WTC11 (cell line): ENCODE results near the gene PHC2. TPM values are rescaled to one million over a fixed set of nuclear protein-coding genes. Genes with fewer than 3 reads are reported as not detected.

Experiments
- ATAC-seq: fragments of 200-7000 bp; cut with Tn5 transposase; 2 replicates; pipeline ENCODE4 v1.10.0; 2021; ENCODE audit warnings: mild to moderate bottlenecking, moderate library complexity
- CTCF ChIA-PET: fragments of 300-600 bp; sonication (Branson Sonifier 250); formaldehyde crosslinking; loops from one replicate; lab custom pipeline; 2021; ENCODE audit warnings: antibody characterized with exemption; lab: Charles Lee
- POLR2A ChIA-PET: fragments of 350-600 bp; sonication (Branson Sonifier 250); formaldehyde crosslinking; loops from one replicate; lab custom pipeline; 2021; ENCODE audit warnings: antibody characterized with exemption; lab: Charles Lee
- DNase-seq: peaks from one replicate; pipeline ENCODE4 v3.0.0; 2021; ENCODE audit warnings: low spot score
- H3K27ac Mint-ChIP-seq: 2 replicates; pipeline ENCODE4 v1.8.0; 2021; ENCODE audit warnings: mixed read lengths
- H3K27me3 Mint-ChIP-seq: 2 replicates; pipeline ENCODE4 v1.8.0; 2021; ENCODE audit warnings: low read depth, mild to moderate bottlenecking, moderate library complexity, mixed read lengths
- H3K36me3 Mint-ChIP-seq: 2 replicates; pipeline ENCODE4 v1.8.0; 2021; ENCODE audit warnings: mixed read lengths
- H3K4me1 Mint-ChIP-seq: 2 replicates; pipeline ENCODE4 v1.8.0; 2022; ENCODE audit warnings: mixed read lengths
- H3K4me3 Mint-ChIP-seq: 2 replicates; pipeline ENCODE4 v1.8.0; 2021; ENCODE audit warnings: mild to moderate bottlenecking, moderate library complexity, mixed read lengths
- H3K9me3 Mint-ChIP-seq: 2 replicates; pipeline ENCODE4 v1.8.0; 2021; ENCODE audit warnings: mixed read lengths
- AR ChIP-seq: fragments of 250-450 bp; sonication (Bioruptor Pico); IDR thresholded peaks from 2 replicates; pipeline ENCODE4 v1.9.0; 2021; ENCODE audit warnings: mild to moderate bottlenecking
- ARID4B ChIP-seq: sonication (generic); formaldehyde crosslinking; IDR thresholded peaks from 2 replicates; pipeline ENCODE4 v1.8.0; 2023; ENCODE audit warnings: missing genetic modification reagents, mild to moderate bottlenecking, borderline replicate concordance
- E2F4 ChIP-seq: sonication (generic); formaldehyde crosslinking; IDR thresholded peaks from 2 replicates; pipeline ENCODE4 v1.8.1; 2022; ENCODE audit warnings: low read depth, mild to moderate bottlenecking, moderate library complexity, missing genetic modification reagents, borderline replicate concordance
- FOXJ3 ChIP-seq: sonication (generic); formaldehyde crosslinking; IDR thresholded peaks from 2 replicates; pipeline ENCODE4 v1.9.0; 2021; ENCODE audit warnings: missing genetic modification reagents, mild to moderate bottlenecking, borderline replicate concordance
- FOXK1 ChIP-seq: sonication (generic); formaldehyde crosslinking; IDR thresholded peaks from 2 replicates; pipeline ENCODE4 v1.8.0; 2022; ENCODE audit warnings: mild to moderate bottlenecking, moderate library complexity, missing genetic modification reagents
- FOXP1 ChIP-seq: sonication (generic); formaldehyde crosslinking; IDR thresholded peaks from 2 replicates; pipeline ENCODE4 v1.8.0; 2022; ENCODE audit warnings: missing genetic modification reagents, mild to moderate bottlenecking, moderate library complexity, borderline replicate concordance
- IRF2 ChIP-seq: sonication (generic); formaldehyde crosslinking; IDR thresholded peaks from 2 replicates; pipeline ENCODE4 v1.8.0; 2022; ENCODE audit warnings: low read depth, missing genetic modification reagents, borderline replicate concordance
- RORB ChIP-seq: fragments of 250-450 bp; sonication (Bioruptor Pico); IDR thresholded peaks from 2 replicates; pipeline ENCODE4 v1.9.0; 2021; ENCODE audit warnings: mild to moderate bottlenecking
- SP1 ChIP-seq: sonication (generic); formaldehyde crosslinking; conservative IDR thresholded peaks from 2 replicates; pipeline ENCODE4 v1.8.1; 2022; ENCODE audit warnings: missing genetic modification reagents
- TP53 ChIP-seq: sonication (generic); formaldehyde crosslinking; IDR thresholded peaks from 2 replicates; pipeline ENCODE4 v1.8.1; 2023; ENCODE audit warnings: mild to moderate bottlenecking, missing genetic modification reagents
- USF2 ChIP-seq: sonication (generic); formaldehyde crosslinking; IDR thresholded peaks from 2 replicates; pipeline ENCODE4 v1.8.1; 2023; ENCODE audit warnings: mild to moderate bottlenecking, missing genetic modification reagents, moderate library complexity
- ZBTB43 ChIP-seq: sonication (generic); formaldehyde crosslinking; IDR thresholded peaks from 2 replicates; pipeline ENCODE4 v1.8.1; 2023; ENCODE audit warnings: mild to moderate bottlenecking, missing genetic modification reagents
- ZNF232 ChIP-seq: sonication (generic); formaldehyde crosslinking; IDR thresholded peaks from 2 replicates; pipeline ENCODE4 v1.8.0; 2022; ENCODE audit warnings: mild to moderate bottlenecking, missing genetic modification reagents
- ZNF263 ChIP-seq: sonication (generic); formaldehyde crosslinking; IDR thresholded peaks from 2 replicates; pipeline ENCODE4 v1.8.1; 2022; ENCODE audit warnings: low read depth, mild to moderate bottlenecking, moderate library complexity, missing genetic modification reagents
- ZNF281 ChIP-seq: sonication (generic); formaldehyde crosslinking; IDR thresholded peaks from 2 replicates; pipeline ENCODE4 v1.8.0; 2023; ENCODE audit warnings: mild to moderate bottlenecking, missing genetic modification reagents
- ZNF396 ChIP-seq: fragments of 250-450 bp; sonication (Bioruptor Pico); IDR thresholded peaks from 2 replicates; pipeline ENCODE4 v1.8.0; 2021; ENCODE audit warnings: mild to moderate bottlenecking, moderate library complexity, borderline replicate concordance
- total RNA-seq: library from RNA; stranded (reverse); gene quantifications from 3 replicates; pipeline ENCODE4 v1.2.3, GENCODE V29; 2021

PHC2 gene
- total RNA-seq, 1 experiment from 2014 or later: 7.0 TPM

GRCh38 chr1:33469691-33470090, 38.8 kb upstream of the PHC2 start:
- Mint-ChIP-seq H3K27ac (no peak overlapping the region), H3K4me1 (peaks cover 23% of the 10 kb centered on the region), H3K9me3 (no peaks in the 10 kb centered on the region), H3K36me3 (no peaks in the 10 kb centered on the region), H3K27me3 (peaks cover 6% of the 10 kb centered on the region), H3K4me3 (no peak overlapping the region)
- ChIA-PET CTCF (interaction anchor here (1.3 to 5.1 kb wide), 7 partner anchors 15 to 250 kb away, joined by 3 to 48 read pairs (median 14); no protein-coding TSS in a partner anchor), POLR2A (no interaction called here)
- no peak for TF ChIP-seq ZNF396 (CRISPR knock-in tag)
- no peak for TF ChIP-seq USF2
- no peak for TF ChIP-seq RORB (CRISPR knock-in tag)
- TF ChIP-seq FOXK1 (CRISPR knock-in tag): no peak
- no peak for TF ChIP-seq E2F4 (CRISPR knock-in tag)
- no peak for TF ChIP-seq ZNF263 (CRISPR knock-in tag)
- no peak for TF ChIP-seq SP1 (CRISPR knock-in tag)
- no peak for TF ChIP-seq ARID4B (CRISPR knock-in tag)
- ATAC-seq: no peak
- no peak for DNase-seq

- Mint-ChIP-seq H3K4me1 (peaks cover 23% of the 10 kb centered on the region), H3K36me3 (no peaks in the 10 kb centered on the region), H3K4me3 (no peak overlapping the region), H3K27ac (no peak overlapping the region), H3K27me3 (peaks cover 9% of the 10 kb centered on the region), H3K9me3 (no peaks in the 10 kb centered on the region)
- DNase-seq (no peak), ATAC-seq (no peak)
- ChIA-PET POLR2A (no interaction called here), CTCF (interaction anchor here (1.1 to 4.0 kb wide), 5 partner anchors 14 to 331 kb away, joined by 3 to 19 read pairs (median 5); no protein-coding TSS in a partner anchor)
- TF ChIP-seq FOXJ3 (CRISPR knock-in tag) (no peak), ZNF281 (CRISPR knock-in tag) (no peak), AR (CRISPR knock-in tag) (no peak), FOXP1 (no peak), TP53 (CRISPR knock-in tag) (no peak), ZNF232 (CRISPR knock-in tag) (no peak), ZBTB43 (CRISPR knock-in tag) (no peak), ARID4B (CRISPR knock-in tag) (no peak), IRF2 (CRISPR knock-in tag) (no peak)
Observed at GRCh38 chr1:33468967-33469366, 38.1 kb upstream of the PHC2 start.
